Smooth muscle cell (in vitro differentiated cells): Measurements from ENCODE around the gene PPME1. TPM values are rescaled to one million over a fixed set of nuclear protein-coding genes. Genes with fewer than 3 reads are reported as not detected.
A peak's percentile ranks its signal among the peaks of the same experiment; 100 is the strongest.

Experiments used
- DNase-seq: peaks from one replicate; lab custom pipeline; 2025; ENCODE audit not compliant: unreplicated experiment; lab: John Stamatoyannopoulos, UW
- H2AFZ ChIP-seq: fragments of 200-600 bp; sonication (generic); 2 replicates; pipeline ENCODE4 v1.6.0; 2016; ENCODE audit warnings: antibody characterized with exemption, low read depth, mild to moderate bottlenecking
- H3F3A ChIP-seq: fragments of 200-600 bp; sonication (generic); 2 replicates; pipeline ENCODE4 v1.6.0; 2017; ENCODE audit warnings: antibody characterized with exemption, low read depth
- H3K27ac ChIP-seq: fragments of 200-600 bp; sonication (generic); 2 replicates; pipeline ENCODE4 v1.5.1; 2016; ENCODE audit warnings: low read depth, mild to moderate bottlenecking
- H3K27me3 ChIP-seq: fragments of 200-600 bp; sonication (generic); 2 replicates; pipeline ENCODE4 v1.6.1; 2016; ENCODE audit warnings: low read depth, mild to moderate bottlenecking
- H3K36me3 ChIP-seq: fragments of 200-600 bp; sonication (generic); 2 replicates; pipeline ENCODE4 v1.5.1; 2016; ENCODE audit warnings: low read depth
- H3K4me1 ChIP-seq: fragments of 200-600 bp; sonication (generic); 2 replicates; pipeline ENCODE4 v1.5.1; 2016; ENCODE audit warnings: low read depth
- H3K4me2 ChIP-seq: fragments of 200-600 bp; sonication (generic); 2 replicates; pipeline ENCODE4 v1.6.0; 2016; ENCODE audit warnings: mild to moderate bottlenecking
- H3K4me3 ChIP-seq: fragments of 200-600 bp; sonication (generic); 2 replicates; pipeline ENCODE4 v1.5.1; 2016; ENCODE audit warnings: mild to moderate bottlenecking
- H3K79me2 ChIP-seq: fragments of 200-600 bp; sonication (generic); 2 replicates; pipeline ENCODE4 v1.6.0; 2016; ENCODE audit warnings: low read depth, mild to moderate bottlenecking
- H3K9ac ChIP-seq: fragments of 200-600 bp; sonication (generic); 2 replicates; pipeline ENCODE4 v1.6.0; 2016; ENCODE audit warnings: low read depth
- H3K9me3 ChIP-seq: fragments of 200-600 bp; sonication (generic); replicated peaks from 2 replicates; pipeline ENCODE4 v1.5.1; 2016; ENCODE audit warnings: low read depth
- H4K20me1 ChIP-seq: fragments of 200-600 bp; sonication (generic); 2 replicates; pipeline ENCODE4 v1.6.0; 2016; ENCODE audit warnings: low read depth
- WGBS: methylation state at CpG from one replicate; pipeline ENCODE4 v1.1.7; 2016; ENCODE audit warnings: low lambda C conversion rate; 5-methylcytosine and 5-hydroxymethylcytosine counted together
- polyA plus RNA-seq: library from polyadenylated mRNA; unstranded; fragments of >200 nt; fragmentation: Nextera tagmentation; extraction: Ambion mirVana; gene quantifications from 2 replicates; pipeline ENCODE4 v1.2.1, GENCODE V29; 2016
- total RNA-seq: library from RNA; depleted of rRNA; stranded (reverse); fragments of >200 nt; gene quantifications from 2 replicates; pipeline ENCODE4 v1.2.3, GENCODE V29; 2014
- TF ChIP-seq, protein P1 (sequence below): fragments of 200-600 bp; sonication (generic); IDR thresholded peaks from 2 replicates; pipeline ENCODE4 v1.5.1; 2017; ENCODE audit warnings: borderline replicate concordance, mild to moderate bottlenecking, antibody characterized with exemption; ENCODE audit not compliant: insufficient read depth, poor library complexity, severe bottlenecking

PPME1 gene
- total and polyA plus RNA-seq, 2 experiments from 2014 or later = 67.1 to 69.1 TPM

- no peak overlapping the region for H3K27ac ChIP-seq
- 97% methylated on average over 2 of the region's 2 CpGs for WGBS
- no peak overlapping the region for H2AFZ ChIP-seq
- TF ChIP-seq, protein P1, sequence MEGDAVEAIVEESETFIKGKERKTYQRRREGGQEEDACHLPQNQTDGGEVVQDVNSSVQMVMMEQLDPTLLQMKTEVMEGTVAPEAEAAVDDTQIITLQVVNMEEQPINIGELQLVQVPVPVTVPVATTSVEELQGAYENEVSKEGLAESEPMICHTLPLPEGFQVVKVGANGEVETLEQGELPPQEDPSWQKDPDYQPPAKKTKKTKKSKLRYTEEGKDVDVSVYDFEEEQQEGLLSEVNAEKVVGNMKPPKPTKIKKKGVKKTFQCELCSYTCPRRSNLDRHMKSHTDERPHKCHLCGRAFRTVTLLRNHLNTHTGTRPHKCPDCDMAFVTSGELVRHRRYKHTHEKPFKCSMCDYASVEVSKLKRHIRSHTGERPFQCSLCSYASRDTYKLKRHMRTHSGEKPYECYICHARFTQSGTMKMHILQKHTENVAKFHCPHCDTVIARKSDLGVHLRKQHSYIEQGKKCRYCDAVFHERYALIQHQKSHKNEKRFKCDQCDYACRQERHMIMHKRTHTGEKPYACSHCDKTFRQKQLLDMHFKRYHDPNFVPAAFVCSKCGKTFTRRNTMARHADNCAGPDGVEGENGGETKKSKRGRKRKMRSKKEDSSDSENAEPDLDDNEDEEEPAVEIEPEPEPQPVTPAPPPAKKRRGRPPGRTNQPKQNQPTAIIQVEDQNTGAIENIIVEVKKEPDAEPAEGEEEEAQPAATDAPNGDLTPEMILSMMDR = no peak
- H3K9me3 ChIP-seq = no peaks in the 10 kb centered on the region
- H3K36me3 ChIP-seq = no peaks in the 10 kb centered on the region
- H3K4me3 ChIP-seq = no peak overlapping the region
- H3K79me2 ChIP-seq = no peaks in the 10 kb centered on the region
- no peak for DNase-seq
- H3K4me2 ChIP-seq = no peak overlapping the region
- H3F3A ChIP-seq = no peaks in the 10 kb centered on the region
- no peaks in the 10 kb centered on the region for H3K4me1 ChIP-seq
- H3K27me3 ChIP-seq = no peaks in the 10 kb centered on the region
- no peak overlapping the region for H3K9ac ChIP-seq
- no peaks in the 10 kb centered on the region for H4K20me1 ChIP-seq
These were observed 91.6 kb downstream of the PPME1 start for GRCh38 chr11:74262725-74263124.

GRCh38 chr11:74265256-74265655 lies 94.2 kb downstream of the PPME1 start:
- peaks cover 2% of the 10 kb centered on the region for H3F3A ChIP-seq
- H3K27me3 ChIP-seq = no peaks in the 10 kb centered on the region
- TF ChIP-seq, protein P1 = no peak
- H3K9me3 ChIP-seq = no peaks in the 10 kb centered on the region
- H4K20me1 ChIP-seq = no peaks in the 10 kb centered on the region
- no peak overlapping the region for H3K4me3 ChIP-seq
- H3K4me2 ChIP-seq = no peak overlapping the region
- H2AFZ ChIP-seq = no peak overlapping the region
- H3K9ac ChIP-seq = no peak overlapping the region
- H3K36me3 ChIP-seq = no peaks in the 10 kb centered on the region
- no peaks in the 10 kb centered on the region for H3K4me1 ChIP-seq
- no peak for DNase-seq
- H3K79me2 ChIP-seq = no peaks in the 10 kb centered on the region
- H3K27ac ChIP-seq = peak overlapping the region; percentile 41
- 63% methylated on average over 1 of the region's 1 CpG for WGBS

GRCh38 chr11:74267014-74267413 lies 95.9 kb downstream of the PPME1 start:
- no peaks in the 10 kb centered on the region for H3K79me2 ChIP-seq
- no peaks in the 10 kb centered on the region for H3K36me3 ChIP-seq
- no peak overlapping the region for H3K4me2 ChIP-seq
- H3K4me3 ChIP-seq = no peak overlapping the region
- no peak overlapping the region for H3K27ac ChIP-seq
- TF ChIP-seq, protein P1 = no peak
- no peaks in the 10 kb centered on the region for H3K9me3 ChIP-seq
- no peaks in the 10 kb centered on the region for H4K20me1 ChIP-seq
- H3F3A ChIP-seq = peaks cover 2% of the 10 kb centered on the region
- H2AFZ ChIP-seq = no peak overlapping the region
- no peaks in the 10 kb centered on the region for H3K27me3 ChIP-seq
- DNase-seq = no peak
- 80% methylated on average over 6 of the region's 6 CpGs for WGBS
- no peak overlapping the region for H3K9ac ChIP-seq
- H3K4me1 ChIP-seq = no peaks in the 10 kb centered on the region

DNA sequence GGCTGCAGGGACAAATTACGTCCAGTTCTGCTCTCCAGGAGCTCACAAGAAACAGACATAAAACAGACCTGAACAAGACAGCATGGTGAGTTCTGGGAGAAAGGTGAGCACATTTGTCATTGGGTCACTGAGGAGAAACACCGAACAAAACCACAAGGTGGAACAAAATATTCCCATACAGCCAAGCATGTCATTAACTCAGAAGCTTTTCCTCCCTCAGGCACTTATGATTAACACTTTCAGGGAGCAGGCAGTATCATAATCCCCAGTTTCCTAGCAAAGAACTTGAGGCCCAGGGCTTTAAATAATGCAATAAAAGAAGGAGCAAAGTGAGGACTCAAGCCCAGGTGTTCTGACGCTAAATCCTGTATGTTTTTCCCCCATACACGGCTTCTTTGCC lies 97.4 kb downstream of the PPME1 start:
- WGBS = 68% methylated on average over 4 of the region's 4 CpGs
- Histone ChIP-seq H3K36me3 (no peaks in the 10 kb centered on the region), H3K4me2 (peak overlapping the region; percentile 33), H3K27me3 (no peaks in the 10 kb centered on the region), H2AFZ (no peak overlapping the region), H3K27ac (no peak overlapping the region), H3F3A (peaks cover 2% of the 10 kb centered on the region), H3K79me2 (no peaks in the 10 kb centered on the region), H3K9ac (no peak overlapping the region), H3K4me1 (no peaks in the 10 kb centered on the region), H3K4me3 (no peak overlapping the region), H4K20me1 (no peaks in the 10 kb centered on the region), H3K9me3 (no peaks in the 10 kb centered on the region)
- no peak for DNase-seq
- TF ChIP-seq, protein P1 = no peak
